Smooth muscle cell (in vitro differentiated cells): ENCODE measurements around the gene DPYSL5. TPM values are rescaled to one million over a fixed set of nuclear protein-coding genes. Genes with fewer than 3 reads are reported as not detected.

ENCODE experiments used
- DNase-seq: peaks from one replicate; lab custom pipeline; 2025; ENCODE audit not compliant: unreplicated experiment; lab: John Stamatoyannopoulos, UW
- H2AFZ ChIP-seq: fragments of 200-600 bp; sonication (generic); 2 replicates; pipeline ENCODE4 v1.6.0; 2016; ENCODE audit warnings: antibody characterized with exemption, low read depth, mild to moderate bottlenecking
- H3F3A ChIP-seq: fragments of 200-600 bp; sonication (generic); 2 replicates; pipeline ENCODE4 v1.6.0; 2017; ENCODE audit warnings: antibody characterized with exemption, low read depth
- H3K27ac ChIP-seq: fragments of 200-600 bp; sonication (generic); 2 replicates; pipeline ENCODE4 v1.5.1; 2016; ENCODE audit warnings: low read depth, mild to moderate bottlenecking
- H3K27me3 ChIP-seq: fragments of 200-600 bp; sonication (generic); 2 replicates; pipeline ENCODE4 v1.6.1; 2016; ENCODE audit warnings: low read depth, mild to moderate bottlenecking
- H3K36me3 ChIP-seq: fragments of 200-600 bp; sonication (generic); 2 replicates; pipeline ENCODE4 v1.5.1; 2016; ENCODE audit warnings: low read depth
- H3K4me1 ChIP-seq: fragments of 200-600 bp; sonication (generic); 2 replicates; pipeline ENCODE4 v1.5.1; 2016; ENCODE audit warnings: low read depth
- H3K4me2 ChIP-seq: fragments of 200-600 bp; sonication (generic); 2 replicates; pipeline ENCODE4 v1.6.0; 2016; ENCODE audit warnings: mild to moderate bottlenecking
- H3K4me3 ChIP-seq: fragments of 200-600 bp; sonication (generic); 2 replicates; pipeline ENCODE4 v1.5.1; 2016; ENCODE audit warnings: mild to moderate bottlenecking
- H3K79me2 ChIP-seq: fragments of 200-600 bp; sonication (generic); 2 replicates; pipeline ENCODE4 v1.6.0; 2016; ENCODE audit warnings: low read depth, mild to moderate bottlenecking
- H3K9ac ChIP-seq: fragments of 200-600 bp; sonication (generic); 2 replicates; pipeline ENCODE4 v1.6.0; 2016; ENCODE audit warnings: low read depth
- H3K9me3 ChIP-seq: fragments of 200-600 bp; sonication (generic); replicated peaks from 2 replicates; pipeline ENCODE4 v1.5.1; 2016; ENCODE audit warnings: low read depth
- H4K20me1 ChIP-seq: fragments of 200-600 bp; sonication (generic); 2 replicates; pipeline ENCODE4 v1.6.0; 2016; ENCODE audit warnings: low read depth
- WGBS: methylation state at CpG from one replicate; pipeline ENCODE4 v1.1.7; 2016; ENCODE audit warnings: low lambda C conversion rate; 5-methylcytosine and 5-hydroxymethylcytosine counted together
- polyA plus RNA-seq: library from polyadenylated mRNA; unstranded; fragments of >200 nt; fragmentation: Nextera tagmentation; extraction: Ambion mirVana; gene quantifications from 2 replicates; pipeline ENCODE4 v1.2.1, GENCODE V29; 2016
- total RNA-seq: library from RNA; depleted of rRNA; stranded (reverse); fragments of >200 nt; gene quantifications from 2 replicates; pipeline ENCODE4 v1.2.3, GENCODE V29; 2014
- TF ChIP-seq, protein P1 (sequence below): fragments of 200-600 bp; sonication (generic); IDR thresholded peaks from 2 replicates; pipeline ENCODE4 v1.5.1; 2017; ENCODE audit warnings: borderline replicate concordance, mild to moderate bottlenecking, antibody characterized with exemption; ENCODE audit not compliant: insufficient read depth, poor library complexity, severe bottlenecking

DPYSL5 gene
- total and polyA plus RNA-seq, 2 experiments from 2014 or later, result 0.40 TPM; not detected in 1

DNA sequence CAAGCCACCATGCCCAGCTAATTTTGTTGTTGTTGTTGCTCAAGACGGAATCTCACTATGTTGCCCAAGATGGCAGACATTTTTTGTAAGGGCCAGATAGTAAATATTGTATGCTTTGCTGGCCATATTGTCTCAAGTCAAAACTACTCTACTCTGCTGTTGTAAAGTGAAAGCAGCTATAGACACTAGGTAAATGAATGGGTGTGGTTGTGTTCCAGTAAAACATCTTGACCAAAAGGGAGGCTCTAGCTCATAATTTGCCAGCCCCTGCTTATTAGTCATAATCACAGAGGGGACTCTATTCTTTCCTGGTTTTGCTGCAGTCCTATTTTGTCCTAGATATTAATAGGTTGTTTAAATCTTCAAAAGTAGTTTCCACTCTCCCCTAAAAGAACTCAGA, 147.1 kb downstream of the DPYSL5 start:
- H3K9ac ChIP-seq, result no peak overlapping the region
- 94% methylated on average over 1 of the region's 1 CpG for WGBS
- no peaks in the 10 kb centered on the region for H3K27me3 ChIP-seq
- no peak overlapping the region for H3K27ac ChIP-seq
- H3K9me3 ChIP-seq, result no peaks in the 10 kb centered on the region
- H3K79me2 ChIP-seq, result no peaks in the 10 kb centered on the region
- peaks cover 89% of the 10 kb centered on the region for H4K20me1 ChIP-seq
- no peak overlapping the region for H3K4me2 ChIP-seq
- DNase-seq, result no peak
- H2AFZ ChIP-seq, result no peak overlapping the region
- no peaks in the 10 kb centered on the region for H3F3A ChIP-seq
- TF ChIP-seq, protein P1, sequence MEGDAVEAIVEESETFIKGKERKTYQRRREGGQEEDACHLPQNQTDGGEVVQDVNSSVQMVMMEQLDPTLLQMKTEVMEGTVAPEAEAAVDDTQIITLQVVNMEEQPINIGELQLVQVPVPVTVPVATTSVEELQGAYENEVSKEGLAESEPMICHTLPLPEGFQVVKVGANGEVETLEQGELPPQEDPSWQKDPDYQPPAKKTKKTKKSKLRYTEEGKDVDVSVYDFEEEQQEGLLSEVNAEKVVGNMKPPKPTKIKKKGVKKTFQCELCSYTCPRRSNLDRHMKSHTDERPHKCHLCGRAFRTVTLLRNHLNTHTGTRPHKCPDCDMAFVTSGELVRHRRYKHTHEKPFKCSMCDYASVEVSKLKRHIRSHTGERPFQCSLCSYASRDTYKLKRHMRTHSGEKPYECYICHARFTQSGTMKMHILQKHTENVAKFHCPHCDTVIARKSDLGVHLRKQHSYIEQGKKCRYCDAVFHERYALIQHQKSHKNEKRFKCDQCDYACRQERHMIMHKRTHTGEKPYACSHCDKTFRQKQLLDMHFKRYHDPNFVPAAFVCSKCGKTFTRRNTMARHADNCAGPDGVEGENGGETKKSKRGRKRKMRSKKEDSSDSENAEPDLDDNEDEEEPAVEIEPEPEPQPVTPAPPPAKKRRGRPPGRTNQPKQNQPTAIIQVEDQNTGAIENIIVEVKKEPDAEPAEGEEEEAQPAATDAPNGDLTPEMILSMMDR, result no peak
- no peaks in the 10 kb centered on the region for H3K4me1 ChIP-seq
- no peak overlapping the region for H3K4me3 ChIP-seq
- no peaks in the 10 kb centered on the region for H3K36me3 ChIP-seq

DNA sequence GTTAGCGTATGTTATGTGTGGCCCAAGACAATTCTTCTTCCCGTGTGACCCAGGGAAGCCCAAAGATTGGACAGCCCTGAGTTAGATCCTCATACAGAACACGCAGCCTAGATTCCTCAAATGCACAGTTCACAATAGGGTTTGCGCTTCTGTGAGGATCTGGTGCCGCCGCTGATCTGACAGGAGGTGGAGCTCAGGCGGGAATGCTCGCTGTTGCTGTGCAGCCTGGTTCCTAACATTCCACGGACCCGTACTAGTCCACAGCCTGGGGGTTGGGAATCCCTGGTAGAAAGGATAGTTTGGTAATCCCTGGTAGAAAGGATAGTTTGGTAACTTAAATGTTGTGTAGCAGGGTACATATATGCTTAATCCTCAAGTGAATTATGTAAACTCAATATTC, 149.5 kb downstream of the DPYSL5 start:
- H3K27me3 ChIP-seq, result no peaks in the 10 kb centered on the region
- H3K4me3 ChIP-seq, result no peak overlapping the region
- H2AFZ ChIP-seq, result no peak overlapping the region
- no peak overlapping the region for H3K4me2 ChIP-seq
- no peaks in the 10 kb centered on the region for H3K36me3 ChIP-seq
- H3K9me3 ChIP-seq, result no peaks in the 10 kb centered on the region
- H3K4me1 ChIP-seq, result no peaks in the 10 kb centered on the region
- peaks cover 79% of the 10 kb centered on the region for H4K20me1 ChIP-seq
- TF ChIP-seq, protein P1, result no peak
- H3F3A ChIP-seq, result no peaks in the 10 kb centered on the region
- H3K79me2 ChIP-seq, result no peaks in the 10 kb centered on the region
- DNase-seq, result no peak
- H3K9ac ChIP-seq, result no peak overlapping the region
- 62% methylated on average over 10 of the region's 10 CpGs for WGBS
- no peak overlapping the region for H3K27ac ChIP-seq

DNA sequence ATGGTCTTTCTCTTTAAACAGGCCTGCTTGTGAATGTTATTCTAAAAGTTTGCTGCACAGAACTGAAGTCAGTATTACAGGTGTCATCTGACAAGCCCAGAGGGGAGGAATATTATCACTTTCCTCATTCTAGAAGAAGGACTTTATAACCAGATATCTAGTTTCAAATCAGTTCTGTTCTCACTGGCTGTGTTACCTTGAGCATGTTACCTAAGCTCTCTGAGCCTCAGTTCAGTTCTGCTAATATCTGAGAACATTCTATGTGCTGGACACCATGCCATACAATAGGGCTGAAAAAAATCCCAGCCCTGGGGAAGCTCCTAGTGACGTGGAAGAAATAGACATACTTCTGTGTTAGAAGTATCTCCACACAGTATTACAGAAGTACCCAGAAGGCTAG, 150.4 kb downstream of the DPYSL5 start:
- Histone ChIP-seq H3K9ac (no peak overlapping the region), H3K9me3 (no peaks in the 10 kb centered on the region), H3K4me3 (no peak overlapping the region), H4K20me1 (peaks cover 79% of the 10 kb centered on the region), H3K4me1 (no peaks in the 10 kb centered on the region), H3K27ac (no peak overlapping the region), H3K4me2 (no peak overlapping the region), H3K36me3 (no peaks in the 10 kb centered on the region), H3K27me3 (no peaks in the 10 kb centered on the region), H3F3A (no peaks in the 10 kb centered on the region), H3K79me2 (no peaks in the 10 kb centered on the region), H2AFZ (no peak overlapping the region)
- 84% methylated on average over 1 of the region's 1 CpG for WGBS
- DNase-seq, result no peak
- TF ChIP-seq, protein P1, result no peak

Other genes starting within 250 kb of the DPYSL5 start
- not detected in 2 replicates for gene CIB4, start 206.8 kb upstream of the DPYSL5 start, total RNA-seq
- gene CIB4, start 206.8 kb upstream of the DPYSL5 start, polyA plus RNA-seq, result not detected in 2 replicates
- gene KCNK3, start 155.4 kb upstream of the DPYSL5 start, total RNA-seq, result 1.1 and 3.0 TPM in 2 replicates
- 4.9 and 7.5 TPM in 2 replicates for gene KCNK3, start 155.4 kb upstream of the DPYSL5 start, polyA plus RNA-seq
- gene SLC35F6, start 83.8 kb upstream of the DPYSL5 start, total RNA-seq, result 15.1 and 19.2 TPM in 2 replicates
- gene SLC35F6, start 83.8 kb upstream of the DPYSL5 start, polyA plus RNA-seq, result 16.9 and 17.9 TPM in 2 replicates
- gene CENPA, start 62.1 kb upstream of the DPYSL5 start, total RNA-seq, result 0.58 and 4.3 TPM in 2 replicates
- gene CENPA, start 62.1 kb upstream of the DPYSL5 start, polyA plus RNA-seq, result 7.6 and 8.7 TPM in 2 replicates
- gene MAPRE3, start 122.5 kb downstream of the DPYSL5 start, total RNA-seq, result 9.5 and 12.5 TPM in 2 replicates
- 29.5 and 30.5 TPM in 2 replicates for gene MAPRE3, start 122.5 kb downstream of the DPYSL5 start, polyA plus RNA-seq
- 67.7 and 79.6 TPM in 2 replicates for gene TMEM214, start 184.8 kb downstream of the DPYSL5 start, total RNA-seq
- 94.9 and 99.7 TPM in 2 replicates for gene TMEM214, start 184.8 kb downstream of the DPYSL5 start, polyA plus RNA-seq
- 10.9 and 13.7 TPM in 2 replicates for gene AGBL5, start 203.5 kb downstream of the DPYSL5 start, total RNA-seq
- 17.1 and 20.0 TPM in 2 replicates for gene AGBL5, start 203.5 kb downstream of the DPYSL5 start, polyA plus RNA-seq
- gene OST4, start 223.5 kb downstream of the DPYSL5 start, total RNA-seq, result 529 and 848 TPM in 2 replicates
- 1,164 and 1,292 TPM in 2 replicates for gene OST4, start 223.5 kb downstream of the DPYSL5 start, polyA plus RNA-seq
- 111 and 131 TPM in 2 replicates for gene EMILIN1, start 230.5 kb downstream of the DPYSL5 start, total RNA-seq
- 330 and 518 TPM in 2 replicates for gene EMILIN1, start 230.5 kb downstream of the DPYSL5 start, polyA plus RNA-seq
- gene KHK, start 238.6 kb downstream of the DPYSL5 start, total RNA-seq, result 0.27 and 0.94 TPM in 2 replicates
- 1.6 and 2.1 TPM in 2 replicates for gene KHK, start 238.6 kb downstream of the DPYSL5 start, polyA plus RNA-seq